ENCODE results near the gene GNAQ.

DNA sequence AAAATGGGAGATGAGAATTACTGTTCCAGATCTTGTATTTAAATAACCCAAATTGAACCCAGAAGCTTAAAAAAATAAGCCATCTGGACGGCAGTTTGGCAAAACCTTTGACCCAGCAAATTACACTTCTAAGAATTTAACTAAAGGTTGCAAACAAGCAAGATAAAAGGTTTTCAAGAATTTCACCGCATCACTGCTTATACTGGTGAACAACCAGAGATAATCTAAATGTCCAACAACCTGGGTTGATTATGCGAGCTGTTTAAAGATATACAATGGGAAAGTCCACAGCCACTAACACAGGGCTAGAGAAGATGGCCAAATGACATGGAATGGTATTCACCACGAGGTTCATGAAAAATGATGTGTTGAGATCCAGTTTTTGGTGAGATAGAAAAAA lies 149.3 kb downstream of the GNAQ start:
- no peak for TF ChIP-seq CTCF (IDR thresholded peaks at IDR 0.05; ENCODE audit: poor library complexity)
- TF ChIP-seq EZH2 (IDR thresholded peaks at IDR 0.05; ENCODE audit: borderline replicate concordance): no peak
- no peak for TF ChIP-seq EZH2phosphoT487 (IDR thresholded peaks at IDR 0.05; ENCODE audit: low read depth, severe bottlenecking, unreplicated experiment)
